HS-5 (cell line): ENCODE measurements around the gene SF3B2.
"Not testable (repeated sequence)": the region's sequence is repeated elsewhere in the genome, so short reads cannot be mapped to it uniquely, and the experiment has no call there.

Experiments used
- DNase-seq: peaks from one replicate; pipeline ENCODE4 v3.0.0-alpha.2; 2012; ENCODE audit warnings: low read depth

The SF3B2 gene, protein sequence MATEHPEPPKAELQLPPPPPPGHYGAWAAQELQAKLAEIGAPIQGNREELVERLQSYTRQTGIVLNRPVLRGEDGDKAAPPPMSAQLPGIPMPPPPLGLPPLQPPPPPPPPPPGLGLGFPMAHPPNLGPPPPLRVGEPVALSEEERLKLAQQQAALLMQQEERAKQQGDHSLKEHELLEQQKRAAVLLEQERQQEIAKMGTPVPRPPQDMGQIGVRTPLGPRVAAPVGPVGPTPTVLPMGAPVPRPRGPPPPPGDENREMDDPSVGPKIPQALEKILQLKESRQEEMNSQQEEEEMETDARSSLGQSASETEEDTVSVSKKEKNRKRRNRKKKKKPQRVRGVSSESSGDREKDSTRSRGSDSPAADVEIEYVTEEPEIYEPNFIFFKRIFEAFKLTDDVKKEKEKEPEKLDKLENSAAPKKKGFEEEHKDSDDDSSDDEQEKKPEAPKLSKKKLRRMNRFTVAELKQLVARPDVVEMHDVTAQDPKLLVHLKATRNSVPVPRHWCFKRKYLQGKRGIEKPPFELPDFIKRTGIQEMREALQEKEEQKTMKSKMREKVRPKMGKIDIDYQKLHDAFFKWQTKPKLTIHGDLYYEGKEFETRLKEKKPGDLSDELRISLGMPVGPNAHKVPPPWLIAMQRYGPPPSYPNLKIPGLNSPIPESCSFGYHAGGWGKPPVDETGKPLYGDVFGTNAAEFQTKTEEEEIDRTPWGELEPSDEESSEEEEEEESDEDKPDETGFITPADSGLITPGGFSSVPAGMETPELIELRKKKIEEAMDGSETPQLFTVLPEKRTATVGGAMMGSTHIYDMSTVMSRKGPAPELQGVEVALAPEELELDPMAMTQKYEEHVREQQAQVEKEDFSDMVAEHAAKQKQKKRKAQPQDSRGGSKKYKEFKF

DNA sequence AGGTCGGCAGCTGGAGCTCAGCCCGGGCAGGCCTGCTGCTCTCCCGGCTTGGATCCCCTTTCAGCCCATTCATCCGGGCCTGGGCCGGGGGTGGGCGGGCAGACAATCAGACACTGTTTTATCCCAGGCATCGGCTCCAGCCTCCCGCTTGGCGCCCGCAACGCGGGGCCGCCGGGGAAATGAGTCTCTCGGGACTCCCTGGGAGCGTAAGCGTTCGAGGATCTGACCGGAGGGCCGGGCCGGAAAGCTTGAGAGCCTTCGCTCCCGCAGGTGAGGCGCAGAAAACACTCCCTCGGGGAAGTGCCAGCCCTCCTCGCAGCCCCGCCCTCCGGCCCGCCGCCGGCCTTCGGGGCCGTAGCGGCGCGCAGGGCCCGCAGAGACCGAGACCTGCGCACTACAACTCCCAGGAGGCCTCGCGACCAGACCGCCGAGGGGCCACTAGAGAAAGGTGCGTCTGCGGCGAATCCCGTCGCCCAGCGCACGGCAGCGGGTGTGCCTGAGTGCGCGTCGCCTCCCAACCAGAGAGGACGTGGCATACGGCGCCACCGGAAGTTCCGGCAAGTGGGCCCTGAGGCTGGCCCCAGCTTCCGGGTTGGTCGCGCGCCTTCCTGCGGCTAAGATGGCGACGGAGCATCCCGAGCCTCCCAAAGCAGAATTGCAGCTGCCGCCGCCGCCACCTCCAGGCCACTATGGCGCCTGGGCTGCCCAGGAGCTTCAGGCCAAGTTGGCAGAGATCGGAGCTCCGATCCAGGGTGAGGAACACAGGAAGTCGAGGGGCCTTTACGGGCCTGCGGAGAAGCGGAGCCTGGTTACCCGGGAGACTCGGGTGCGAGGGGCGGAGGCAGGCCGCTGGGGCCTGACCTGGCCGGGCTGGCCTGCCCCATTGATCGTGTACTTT lies at the start of gene SF3B2:
Gene SF3B2 (plus strand): TSS at position 599 of the 898 bp plus-strand sequence. CDS start 21 bp downstream, at position 620.
- DNase-seq: peak; percentile 88

DNA sequence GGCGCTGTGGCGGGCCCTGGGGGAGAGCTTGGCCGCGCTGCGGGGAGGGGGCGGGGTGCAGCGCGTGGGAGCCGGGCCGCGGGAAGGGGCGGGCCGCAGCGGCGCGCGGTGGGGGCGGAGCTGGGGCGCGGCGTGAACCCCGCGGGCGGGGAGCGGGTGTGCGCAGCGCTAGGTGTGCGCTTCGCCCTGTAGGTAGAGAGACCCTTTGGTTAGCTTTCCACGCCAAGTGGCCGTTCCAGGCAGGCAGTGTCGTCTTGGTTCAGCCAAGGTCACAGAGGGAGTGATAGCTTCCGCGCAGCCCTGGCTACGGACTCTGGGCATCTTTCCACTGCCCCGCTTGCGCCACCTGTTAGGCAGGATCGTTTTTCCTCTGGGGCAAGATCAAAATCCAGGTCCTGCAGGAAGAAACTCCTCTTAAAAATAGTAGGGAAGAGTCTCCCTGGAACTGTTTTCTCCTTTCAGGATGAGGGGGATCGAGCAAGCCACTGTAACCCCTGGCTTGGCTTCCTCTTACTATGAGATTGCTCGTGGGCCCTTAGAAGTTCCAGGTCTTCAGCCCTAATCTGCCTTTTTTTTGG lies 49.4 kb upstream of the SF3B2 start:
- peak; percentile 20 for DNase-seq

GRCh38 chr11:66003291-66003690 lies 48.9 kb upstream of the SF3B2 start:
- no peak for DNase-seq

DNA sequence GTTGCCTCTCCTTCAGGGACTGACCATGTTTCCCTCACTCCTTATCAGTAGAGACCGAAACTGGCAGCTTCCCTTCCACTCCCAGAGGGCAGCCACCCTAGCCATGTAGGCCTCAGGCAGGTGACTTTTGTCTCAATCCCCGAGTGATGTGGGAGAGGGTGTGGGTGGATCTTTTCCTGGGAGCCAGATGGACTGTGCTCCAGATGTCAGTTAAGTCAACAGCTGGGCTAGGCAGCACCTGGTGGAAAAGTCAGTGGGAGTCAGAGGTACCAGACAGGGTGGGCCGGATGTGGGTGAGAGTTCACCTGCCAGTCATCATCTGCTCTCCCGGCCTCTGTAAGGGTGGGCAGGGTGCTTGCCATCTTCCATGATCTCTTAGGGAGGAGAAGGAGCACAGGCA lies 48.0 kb upstream of the SF3B2 start:
- no peak for DNase-seq

- no peak for DNase-seq
Measured at GRCh38 chr11:66006134-66006890, 45.9 kb upstream of the SF3B2 start.

GRCh38 chr11:66006891-66007176 lies 45.3 kb upstream of the SF3B2 start:
- DNase-seq: no peak

- DNase-seq: no peak
Measured at GRCh38 chr11:66007201-66007634, 44.9 kb upstream of the SF3B2 start.

DNA sequence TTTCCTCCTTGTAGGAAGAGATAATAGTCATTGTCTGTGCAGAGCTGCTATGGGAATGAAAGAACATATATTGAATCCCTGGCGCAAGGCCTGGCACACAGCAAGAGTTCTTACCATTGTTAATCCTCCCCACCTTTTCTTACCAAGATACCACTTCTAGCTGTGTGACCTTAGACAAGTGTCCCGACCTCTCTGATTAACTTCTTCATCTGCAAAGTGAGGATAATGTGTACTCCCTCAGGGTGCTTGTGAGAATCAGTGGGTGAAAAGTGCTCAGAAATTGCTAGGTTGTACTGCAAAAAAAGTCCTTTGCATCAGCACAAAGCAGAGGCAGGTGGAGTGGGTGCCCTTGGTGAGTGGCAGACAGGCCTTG lies 44.1 kb upstream of the SF3B2 start:
- no peak for DNase-seq

DNA sequence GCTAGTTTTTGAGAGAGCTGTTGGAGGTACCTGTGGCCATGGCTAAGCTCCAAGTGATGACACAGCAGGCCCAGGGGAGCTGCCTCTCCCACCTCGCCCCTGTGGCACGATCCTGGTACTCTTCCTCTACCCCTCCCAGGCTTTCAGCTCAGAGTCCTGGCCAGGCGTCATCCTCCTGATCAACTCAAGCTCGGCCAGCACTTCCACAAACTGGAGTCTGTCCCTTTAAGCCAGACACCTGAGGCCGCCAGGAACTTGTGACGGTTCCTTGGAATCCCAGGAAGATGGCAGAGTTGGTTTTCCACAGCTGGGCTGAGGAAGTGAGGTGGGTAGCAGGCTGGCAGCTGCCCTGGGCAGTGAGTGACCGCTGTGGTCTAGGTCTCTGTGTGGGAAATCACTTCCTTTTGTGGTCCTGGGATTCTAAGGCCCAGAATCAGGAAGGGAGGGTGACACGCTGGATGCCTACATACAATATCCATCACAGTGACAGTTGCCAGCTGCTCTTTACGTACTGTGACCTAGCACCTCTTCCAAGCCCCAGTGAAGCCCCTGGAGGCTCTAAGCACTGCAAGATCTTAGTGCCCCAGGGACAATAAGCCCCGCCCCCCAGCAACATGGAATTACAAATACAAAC lies 43.6 kb upstream of the SF3B2 start:
- DNase-seq: no peak

- not testable (repeated sequence) for DNase-seq
Measured at GRCh38 chr11:66010036-66010435, 42.1 kb upstream of the SF3B2 start.

GRCh38 chr11:66011239-66011784 lies 40.9 kb upstream of the SF3B2 start:
- DNase-seq: no peak

- no peak for DNase-seq
Measured at GRCh38 chr11:66011785-66012303, 40.3 kb upstream of the SF3B2 start, which contains the start of gene CST6. Gene CST6 (plus strand): TSS chr11:66012008. CDS start chr11:66012045, 37 bp downstream.

DNA sequence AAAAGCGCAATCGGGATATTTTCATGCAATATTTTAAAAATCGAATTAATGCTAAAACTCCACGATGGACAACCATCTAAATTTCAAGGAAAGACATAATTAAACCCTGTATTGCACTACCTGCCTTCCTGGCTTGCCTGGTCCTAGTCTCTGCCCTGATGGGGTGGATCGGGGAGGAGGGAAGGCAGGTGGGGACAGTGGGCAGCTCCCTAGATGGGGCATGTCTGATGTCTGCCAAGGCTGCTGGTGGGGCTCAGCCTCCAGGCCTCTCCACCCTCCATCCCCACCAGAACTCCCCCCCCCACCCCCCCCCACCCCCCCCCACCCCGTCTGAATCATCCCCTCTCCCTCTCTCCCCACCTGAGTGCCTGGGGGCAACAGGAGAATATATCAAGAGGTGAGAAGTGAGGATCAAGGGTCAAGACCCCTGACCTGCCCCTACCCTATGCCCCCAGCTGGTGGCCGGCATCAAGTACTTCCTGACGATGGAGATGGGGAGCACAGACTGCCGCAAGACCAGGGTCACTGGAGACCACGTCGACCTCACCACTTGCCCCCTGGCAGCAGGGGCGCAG lies 39.7 kb upstream of the SF3B2 start:
- no peak for DNase-seq

GRCh38 chr11:66012946-66013761 lies 39.0 kb upstream of the SF3B2 start:
- DNase-seq: no peak

- no peak for DNase-seq
Measured at GRCh38 chr11:66013762-66014100, 38.4 kb upstream of the SF3B2 start.

DNA sequence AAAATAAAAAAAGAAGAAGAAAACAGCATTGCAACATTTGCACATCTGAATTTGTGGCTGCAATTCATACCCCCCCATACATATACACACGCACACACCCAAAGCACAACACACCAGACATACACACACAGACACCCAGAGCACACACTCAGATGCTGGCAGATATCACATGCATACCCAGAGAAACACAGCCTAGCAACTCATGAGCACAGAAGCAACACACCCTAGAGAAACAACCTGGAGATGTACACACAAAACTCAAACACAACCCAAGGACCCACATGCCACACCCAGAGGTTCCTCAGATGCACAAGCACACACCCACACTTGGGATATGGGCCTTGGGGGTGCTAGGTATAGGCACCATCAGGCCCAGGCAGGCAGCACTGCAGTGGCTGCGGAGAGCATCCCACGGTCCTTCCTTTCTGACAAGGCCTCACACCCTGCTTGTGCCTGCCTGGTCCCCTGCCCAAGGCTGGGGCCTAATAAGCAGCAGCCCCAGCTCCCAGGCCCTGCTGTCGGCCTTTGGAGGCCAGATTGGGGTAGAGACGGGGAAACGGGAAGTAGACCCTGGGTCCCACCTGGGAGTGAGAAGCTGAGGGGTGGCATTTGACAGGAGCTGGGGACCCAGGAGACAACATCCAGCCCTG lies 37.2 kb upstream of the SF3B2 start:
- DNase-seq: no peak

DNA sequence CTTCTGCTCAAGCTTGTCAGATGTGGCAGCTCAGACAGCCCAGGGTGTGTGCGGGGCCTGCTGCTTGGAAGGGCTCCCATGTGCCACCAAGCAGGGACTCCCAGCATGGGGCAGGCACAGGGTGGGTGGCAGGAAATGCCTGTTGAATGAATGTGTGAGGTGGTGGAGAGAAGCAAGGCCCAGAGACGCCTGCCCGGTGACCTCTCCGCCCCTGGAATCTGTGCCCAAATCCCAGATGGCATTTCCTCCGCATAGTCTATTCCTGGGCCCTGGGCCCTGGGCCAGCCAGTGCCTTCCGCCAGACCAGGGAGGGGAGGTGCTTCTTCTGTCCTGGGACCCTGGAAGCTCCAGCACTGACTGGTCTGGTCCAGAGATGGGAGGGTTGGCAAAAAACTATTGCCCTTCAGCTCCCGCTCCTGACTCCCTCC lies 36.7 kb upstream of the SF3B2 start:
- DNase-seq: peak; percentile 65
